Measurements from ENCODE around the gene SEMA6D.

The SEMA6D gene

DNA sequence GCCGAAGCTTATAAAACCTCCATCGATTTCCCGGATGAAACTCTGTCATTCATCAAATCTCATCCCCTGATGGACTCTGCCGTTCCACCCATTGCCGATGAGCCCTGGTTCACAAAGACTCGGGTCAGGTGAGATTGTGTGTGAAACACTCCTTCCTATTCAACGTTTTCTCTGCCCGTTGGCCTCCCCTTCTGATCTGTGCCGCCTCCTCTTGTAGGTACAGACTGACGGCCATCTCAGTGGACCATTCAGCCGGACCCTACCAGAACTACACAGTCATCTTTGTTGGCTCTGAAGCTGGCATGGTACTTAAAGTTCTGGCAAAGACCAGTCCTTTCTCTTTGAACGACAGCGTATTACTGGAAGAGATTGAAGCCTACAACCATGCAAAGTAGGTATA, 47.4 kb downstream of the SEMA6D start:
- Histone ChIP-seq H3K27me3 (replicated peaks; ENCODE audit: control insufficient read depth, insufficient read depth, low read length) (no peaks in the 10 kb centered on the region), H3K4me3 (replicated peaks; ENCODE audit: low read depth, low read length) (no peak overlapping the region), H3K36me3 (ENCODE audit: control insufficient read depth, insufficient read depth, low read length) (no peaks in the 10 kb centered on the region)
- DNase-seq (ENCODE audit: extremely low read depth, insufficient read length): no peak
- TF ChIP-seq, protein P1, sequence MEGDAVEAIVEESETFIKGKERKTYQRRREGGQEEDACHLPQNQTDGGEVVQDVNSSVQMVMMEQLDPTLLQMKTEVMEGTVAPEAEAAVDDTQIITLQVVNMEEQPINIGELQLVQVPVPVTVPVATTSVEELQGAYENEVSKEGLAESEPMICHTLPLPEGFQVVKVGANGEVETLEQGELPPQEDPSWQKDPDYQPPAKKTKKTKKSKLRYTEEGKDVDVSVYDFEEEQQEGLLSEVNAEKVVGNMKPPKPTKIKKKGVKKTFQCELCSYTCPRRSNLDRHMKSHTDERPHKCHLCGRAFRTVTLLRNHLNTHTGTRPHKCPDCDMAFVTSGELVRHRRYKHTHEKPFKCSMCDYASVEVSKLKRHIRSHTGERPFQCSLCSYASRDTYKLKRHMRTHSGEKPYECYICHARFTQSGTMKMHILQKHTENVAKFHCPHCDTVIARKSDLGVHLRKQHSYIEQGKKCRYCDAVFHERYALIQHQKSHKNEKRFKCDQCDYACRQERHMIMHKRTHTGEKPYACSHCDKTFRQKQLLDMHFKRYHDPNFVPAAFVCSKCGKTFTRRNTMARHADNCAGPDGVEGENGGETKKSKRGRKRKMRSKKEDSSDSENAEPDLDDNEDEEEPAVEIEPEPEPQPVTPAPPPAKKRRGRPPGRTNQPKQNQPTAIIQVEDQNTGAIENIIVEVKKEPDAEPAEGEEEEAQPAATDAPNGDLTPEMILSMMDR (IDR thresholded peaks at IDR 0.05; ENCODE audit: insufficient read depth, low read length, poor library complexity, severe bottlenecking): no peak

DNA sequence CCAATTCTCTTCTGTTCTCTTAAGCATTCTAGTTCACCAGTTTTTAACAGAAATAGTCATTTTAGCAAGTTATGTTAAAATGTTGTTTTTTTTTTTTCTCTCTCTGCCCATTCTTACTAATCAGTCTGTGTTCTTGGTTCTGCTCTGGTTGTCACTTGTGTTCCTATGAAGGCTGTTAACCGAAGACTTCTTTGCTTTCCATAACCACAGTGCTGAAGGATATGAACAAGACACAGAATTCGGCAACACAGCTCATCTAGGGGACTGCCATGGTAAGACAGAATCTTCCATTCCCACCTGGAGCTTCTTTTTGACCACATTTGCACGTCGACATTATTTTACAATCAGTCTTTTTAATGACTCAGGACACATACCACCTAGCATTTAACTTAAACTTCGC, 49.1 kb downstream of the SEMA6D start:
- no peak for DNase-seq (ENCODE audit: extremely low read depth, insufficient read length)
- H3K36me3 ChIP-seq (ENCODE audit: control insufficient read depth, insufficient read depth, low read length): no peaks in the 10 kb centered on the region
- no peaks in the 10 kb centered on the region for H3K27me3 ChIP-seq (replicated peaks; ENCODE audit: control insufficient read depth, insufficient read depth, low read length)
- TF ChIP-seq, protein P1 (IDR thresholded peaks at IDR 0.05; ENCODE audit: insufficient read depth, low read length, poor library complexity, severe bottlenecking): no peak
- no peak overlapping the region for H3K4me3 ChIP-seq (replicated peaks; ENCODE audit: low read depth, low read length)

DNA sequence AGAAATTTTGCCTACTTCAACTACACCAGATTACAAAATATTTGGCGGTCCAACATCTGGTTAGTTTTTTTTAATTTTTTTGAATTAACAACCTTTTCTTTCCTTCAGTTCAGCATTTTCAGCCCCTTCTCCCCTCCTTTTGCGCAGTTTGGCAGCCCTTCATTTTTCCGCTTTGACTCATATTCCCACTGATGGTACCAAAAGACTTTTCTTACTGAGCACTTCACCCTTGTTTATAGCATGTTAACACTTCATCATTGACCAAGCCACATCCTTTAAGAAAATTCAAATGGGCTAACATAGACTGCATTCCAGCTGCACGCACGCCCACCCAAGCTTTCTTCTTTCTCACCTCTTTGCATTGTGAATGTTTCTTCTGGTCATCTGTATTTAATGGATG, 49.7 kb downstream of the SEMA6D start:
- TF ChIP-seq, protein P1 (IDR thresholded peaks at IDR 0.05; ENCODE audit: insufficient read depth, low read length, poor library complexity, severe bottlenecking): no peak
- no peak for DNase-seq (ENCODE audit: extremely low read depth, insufficient read length)
- no peaks in the 10 kb centered on the region for H3K36me3 ChIP-seq (ENCODE audit: control insufficient read depth, insufficient read depth, low read length)

DNA sequence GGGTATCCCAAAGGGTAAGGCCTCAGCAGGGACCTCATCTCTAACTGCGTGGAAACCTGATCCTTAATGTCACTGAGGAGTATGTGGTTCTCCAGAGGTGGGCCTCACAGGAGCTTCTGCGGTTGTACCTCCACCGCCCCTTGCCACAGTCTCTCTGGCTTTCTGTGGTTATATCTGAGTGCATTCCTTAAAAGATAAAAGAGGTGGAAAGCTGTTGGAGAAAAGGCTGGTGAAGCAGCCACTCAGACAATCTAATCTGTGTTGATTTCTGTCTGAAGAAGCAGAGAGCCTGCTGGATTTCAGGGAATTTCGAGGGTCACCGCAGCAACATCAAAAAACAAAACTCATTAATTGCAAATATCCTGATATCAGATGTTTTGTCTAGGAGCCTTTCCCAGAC, 51.4 kb downstream of the SEMA6D start:
- H3K4me3 ChIP-seq (replicated peaks; ENCODE audit: low read depth, low read length): no peak overlapping the region
- TF ChIP-seq, protein P1 (IDR thresholded peaks at IDR 0.05; ENCODE audit: insufficient read depth, low read length, poor library complexity, severe bottlenecking): no peak
- no peaks in the 10 kb centered on the region for H3K36me3 ChIP-seq (ENCODE audit: control insufficient read depth, insufficient read depth, low read length)
- DNase-seq (ENCODE audit: extremely low read depth, insufficient read length): no peak
- no peaks in the 10 kb centered on the region for H3K27me3 ChIP-seq (replicated peaks; ENCODE audit: control insufficient read depth, insufficient read depth, low read length)

More for the DNA sequence above, 49.7 kb downstream of the SEMA6D start:
- no peaks in the 10 kb centered on the region for H3K27me3 ChIP-seq (replicated peaks; ENCODE audit: control insufficient read depth, insufficient read depth, low read length)
- H3K4me3 ChIP-seq (replicated peaks; ENCODE audit: low read depth, low read length): no peak overlapping the region

DNA sequence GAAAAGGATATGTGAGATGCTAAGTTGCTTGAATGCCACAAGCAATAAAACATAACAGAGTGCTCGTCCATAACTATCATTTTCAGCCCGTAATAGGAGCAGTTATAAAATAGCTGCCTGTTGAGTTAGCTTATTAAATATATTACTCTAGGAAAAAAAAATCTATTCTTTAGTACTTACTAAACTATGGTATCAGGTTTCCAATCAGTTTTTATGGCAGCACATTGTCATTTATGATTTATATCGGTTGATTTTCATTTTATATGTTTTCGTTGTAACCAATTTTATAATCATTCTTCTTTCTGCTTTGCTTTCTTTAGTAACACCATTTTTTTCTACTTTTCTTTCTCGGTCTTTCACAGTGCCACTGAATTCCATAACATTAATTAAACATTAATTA, 51.9 kb downstream of the SEMA6D start:
- TF ChIP-seq, protein P1 (IDR thresholded peaks at IDR 0.05; ENCODE audit: insufficient read depth, low read length, poor library complexity, severe bottlenecking): no peak
- no peaks in the 10 kb centered on the region for H3K36me3 ChIP-seq (ENCODE audit: control insufficient read depth, insufficient read depth, low read length)
- H3K4me3 ChIP-seq (replicated peaks; ENCODE audit: low read depth, low read length): no peak overlapping the region
- DNase-seq (ENCODE audit: extremely low read depth, insufficient read length): no peak
- H3K27me3 ChIP-seq (replicated peaks; ENCODE audit: control insufficient read depth, insufficient read depth, low read length): no peaks in the 10 kb centered on the region

DNA sequence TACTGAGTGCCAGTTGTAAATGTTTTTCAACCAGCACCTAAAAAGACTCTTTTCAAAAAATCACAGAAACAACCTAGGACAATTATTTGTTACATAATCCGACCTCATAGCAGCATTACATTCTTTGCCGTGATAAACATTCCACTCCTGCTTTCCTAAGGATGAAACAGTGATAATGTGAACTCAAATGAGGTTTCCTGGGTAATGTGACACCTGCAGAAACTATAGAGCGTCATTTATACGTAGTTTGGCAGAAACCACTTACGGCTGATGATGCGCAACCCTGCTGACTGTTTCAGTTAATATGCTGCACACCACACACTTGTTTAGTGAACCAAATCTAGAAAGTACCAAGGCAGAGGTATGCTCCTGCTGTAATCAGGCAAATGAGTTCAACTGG, 55.8 kb downstream of the SEMA6D start:
- DNase-seq (ENCODE audit: extremely low read depth, insufficient read length): no peak
- TF ChIP-seq, protein P1 (IDR thresholded peaks at IDR 0.05; ENCODE audit: insufficient read depth, low read length, poor library complexity, severe bottlenecking): no peak

More for the DNA sequence above, 55.8 kb downstream of the SEMA6D start:
- Histone ChIP-seq H3K4me3 (replicated peaks; ENCODE audit: low read depth, low read length) (no peak overlapping the region), H3K27me3 (replicated peaks; ENCODE audit: control insufficient read depth, insufficient read depth, low read length) (no peaks in the 10 kb centered on the region), H3K36me3 (ENCODE audit: control insufficient read depth, insufficient read depth, low read length) (no peaks in the 10 kb centered on the region)
